Glutamatergic neuron (in vitro differentiated cells): ENCODE results near the gene CFAP99. TPM values are rescaled to one million over a fixed set of nuclear protein-coding genes. Genes with fewer than 3 reads are reported as not detected.

Experiments
- DNase-seq: peaks from one replicate; pipeline ENCODE4 v3.0.0; 2022
- H3K27ac Mint-ChIP-seq: one replicate; pipeline ENCODE4 v1.8.0; 2020; ENCODE audit warnings: mild to moderate bottlenecking, mixed read lengths, inconsistent platforms; ENCODE audit not compliant: unreplicated experiment
- H3K27me3 Mint-ChIP-seq: one replicate; pipeline ENCODE4 v1.8.0; 2020; ENCODE audit warnings: mild to moderate bottlenecking, moderate library complexity, mixed read lengths, inconsistent platforms; ENCODE audit not compliant: unreplicated experiment
- H3K36me3 Mint-ChIP-seq: one replicate; pipeline ENCODE4 v1.8.0; 2020; ENCODE audit warnings: mild to moderate bottlenecking, mixed read lengths, inconsistent platforms; ENCODE audit not compliant: unreplicated experiment
- H3K4me1 Mint-ChIP-seq: one replicate; pipeline ENCODE4 v1.8.0; 2020; ENCODE audit warnings: mild to moderate bottlenecking, low read depth, mixed read lengths, inconsistent platforms; ENCODE audit not compliant: unreplicated experiment
- H3K4me3 Mint-ChIP-seq: one replicate; pipeline ENCODE4 v1.8.0; 2020; ENCODE audit warnings: mild to moderate bottlenecking, mixed read lengths, inconsistent platforms; ENCODE audit not compliant: unreplicated experiment
- H3K9me3 Mint-ChIP-seq: one replicate; pipeline ENCODE4 v1.8.0; 2020; ENCODE audit warnings: mild to moderate bottlenecking, moderate library complexity, mixed read lengths, inconsistent platforms; ENCODE audit not compliant: unreplicated experiment
- CTCF ChIP-seq: fragments of 200-600 bp; sonication (generic); IDR thresholded peaks from one replicate; pipeline ENCODE4 v1.5.0; 2021; ENCODE audit not compliant: partially characterized antibody, unreplicated experiment
- total RNA-seq: library from RNA; stranded (reverse); fragmentation: NEBNext Ultra II Directional; extraction: Animal tissue kit (Norgen Biotek cat#: 25700); gene quantifications from one replicate; pipeline ENCODE4 v1.2.1, GENCODE V29; 2021; ENCODE audit not compliant: unreplicated experiment

The CFAP99 gene
- total RNA-seq, 1 donor from 2014 or later, result not detected

GRCh38 chr4:2383760-2384159, 35.0 kb upstream of the CFAP99 start:
- no peak for DNase-seq
- H3K27me3 Mint-ChIP-seq, result peaks cover 2% of the 10 kb centered on the region
- H3K27ac Mint-ChIP-seq, result no peak overlapping the region
- peaks cover 13% of the 10 kb centered on the region for H3K4me1 Mint-ChIP-seq
- no peak overlapping the region for H3K4me3 Mint-ChIP-seq
- H3K9me3 Mint-ChIP-seq, result peaks cover 4% of the 10 kb centered on the region
- H3K36me3 Mint-ChIP-seq, result peaks cover 16% of the 10 kb centered on the region
- no peak for TF ChIP-seq CTCF

GRCh38 chr4:2384245-2384644, 34.5 kb upstream of the CFAP99 start:
- Mint-ChIP-seq H3K4me3 (peak overlapping the region; percentile 57), H3K9me3 (peaks cover 6% of the 10 kb centered on the region), H3K27ac (no peak overlapping the region), H3K4me1 (peaks cover 13% of the 10 kb centered on the region), H3K36me3 (peaks cover 16% of the 10 kb centered on the region), H3K27me3 (peaks cover 2% of the 10 kb centered on the region)
- no peak for TF ChIP-seq CTCF
- no peak for DNase-seq

- DNase-seq, result no peak
- no peak for TF ChIP-seq CTCF
- H3K4me1 Mint-ChIP-seq, result peaks cover 15% of the 10 kb centered on the region
- H3K27ac Mint-ChIP-seq, result peak overlapping the region; percentile 33
- no peak overlapping the region for H3K4me3 Mint-ChIP-seq
- peaks cover 2% of the 10 kb centered on the region for H3K27me3 Mint-ChIP-seq
- peaks cover 6% of the 10 kb centered on the region for H3K9me3 Mint-ChIP-seq
- H3K36me3 Mint-ChIP-seq, result peaks cover 16% of the 10 kb centered on the region
Observed at GRCh38 chr4:2385516-2385915, 33.2 kb upstream of the CFAP99 start.

GRCh38 chr4:2386717-2387116, 32.0 kb upstream of the CFAP99 start:
- DNase-seq, result no peak
- H3K27ac Mint-ChIP-seq, result no peak overlapping the region
- H3K27me3 Mint-ChIP-seq, result peaks cover 2% of the 10 kb centered on the region
- H3K4me1 Mint-ChIP-seq, result peaks cover 22% of the 10 kb centered on the region
- no peak for TF ChIP-seq CTCF
- H3K36me3 Mint-ChIP-seq, result peaks cover 11% of the 10 kb centered on the region
- no peak overlapping the region for H3K4me3 Mint-ChIP-seq
- peaks cover 6% of the 10 kb centered on the region for H3K9me3 Mint-ChIP-seq

- H3K27me3 Mint-ChIP-seq, result peaks cover 2% of the 10 kb centered on the region
- TF ChIP-seq CTCF, result no peak
- H3K9me3 Mint-ChIP-seq, result peaks cover 6% of the 10 kb centered on the region
Observed at GRCh38 chr4:2387218-2387617, 31.5 kb upstream of the CFAP99 start.

More at GRCh38 chr4:2387218-2387617, 31.5 kb upstream of the CFAP99 start:
- Mint-ChIP-seq H3K4me3 (no peak overlapping the region), H3K36me3 (peaks cover 11% of the 10 kb centered on the region), H3K27ac (no peak overlapping the region), H3K4me1 (peaks cover 22% of the 10 kb centered on the region)
- no peak for DNase-seq
